ENCODE results near the gene HEXIM2.

DNA sequence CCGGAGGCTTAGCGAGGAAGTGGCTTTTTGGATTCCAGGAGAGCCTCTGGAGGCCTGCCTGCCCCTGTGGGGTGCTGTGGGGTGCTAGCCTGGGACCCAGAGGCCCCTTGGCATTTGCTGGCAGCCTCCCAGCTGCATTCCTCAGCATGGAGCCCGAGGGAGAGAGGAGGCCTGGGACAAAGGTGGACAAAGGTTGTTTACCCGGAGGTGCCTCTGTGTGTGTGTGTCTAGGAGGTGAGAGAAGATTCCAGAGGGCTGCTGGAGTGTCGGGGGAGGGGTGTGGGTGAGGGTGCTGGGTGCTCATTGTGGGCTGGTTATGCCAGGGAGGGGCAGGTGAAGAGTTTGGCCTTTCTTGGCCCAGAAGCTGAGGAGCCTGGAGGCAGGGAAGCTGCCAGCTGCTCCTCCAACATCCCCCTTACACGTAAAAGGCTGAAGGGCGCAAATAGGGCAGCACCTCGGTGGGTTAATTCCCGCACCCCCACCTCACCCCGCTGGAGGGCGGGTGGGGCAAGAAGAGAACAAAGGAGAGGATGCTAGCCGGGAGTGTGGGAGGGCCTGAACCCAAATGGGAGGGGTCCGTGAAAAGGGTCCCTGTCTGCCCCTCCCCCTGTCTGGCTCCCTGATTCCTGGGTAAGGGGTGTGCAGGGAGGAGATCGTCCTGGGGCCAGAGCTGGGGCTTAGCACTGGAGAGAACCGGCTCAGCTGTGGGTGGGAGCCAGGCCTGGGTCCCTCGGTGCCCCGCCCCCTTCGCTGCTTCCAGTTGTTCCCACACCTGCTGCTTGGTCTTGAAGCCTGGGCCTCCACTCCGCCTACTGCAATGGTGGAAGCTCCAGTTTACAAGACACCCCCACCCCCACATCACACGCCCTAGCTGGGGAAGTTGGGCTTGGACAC lies 9.9 kb downstream of the HEXIM2 start:
- TF ChIP-seq POLR2A (IDR thresholded peaks at IDR 0.05), result no peak
- TF ChIP-seq, protein P1, sequence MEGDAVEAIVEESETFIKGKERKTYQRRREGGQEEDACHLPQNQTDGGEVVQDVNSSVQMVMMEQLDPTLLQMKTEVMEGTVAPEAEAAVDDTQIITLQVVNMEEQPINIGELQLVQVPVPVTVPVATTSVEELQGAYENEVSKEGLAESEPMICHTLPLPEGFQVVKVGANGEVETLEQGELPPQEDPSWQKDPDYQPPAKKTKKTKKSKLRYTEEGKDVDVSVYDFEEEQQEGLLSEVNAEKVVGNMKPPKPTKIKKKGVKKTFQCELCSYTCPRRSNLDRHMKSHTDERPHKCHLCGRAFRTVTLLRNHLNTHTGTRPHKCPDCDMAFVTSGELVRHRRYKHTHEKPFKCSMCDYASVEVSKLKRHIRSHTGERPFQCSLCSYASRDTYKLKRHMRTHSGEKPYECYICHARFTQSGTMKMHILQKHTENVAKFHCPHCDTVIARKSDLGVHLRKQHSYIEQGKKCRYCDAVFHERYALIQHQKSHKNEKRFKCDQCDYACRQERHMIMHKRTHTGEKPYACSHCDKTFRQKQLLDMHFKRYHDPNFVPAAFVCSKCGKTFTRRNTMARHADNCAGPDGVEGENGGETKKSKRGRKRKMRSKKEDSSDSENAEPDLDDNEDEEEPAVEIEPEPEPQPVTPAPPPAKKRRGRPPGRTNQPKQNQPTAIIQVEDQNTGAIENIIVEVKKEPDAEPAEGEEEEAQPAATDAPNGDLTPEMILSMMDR (IDR thresholded peaks at IDR 0.05 in 8 of 11, conservative IDR thresholded peaks at IDR 0.05 in 3 of 11), result no peak
